GM21723 (cell line): Measurements from ENCODE around the gene CBR3.
"Not testable (repeated sequence)": the region's sequence is repeated elsewhere in the genome, so short reads cannot be mapped to it uniquely, and the experiment has no call there.

Experiments
- ATAC-seq: cut with Tn5 transposase; IDR thresholded peaks from one replicate; pipeline ENCODE4 v1.9.1; 2021; ENCODE audit warnings: mild to moderate bottlenecking, moderate library complexity; ENCODE audit not compliant: unreplicated experiment

CBR3 gene

GRCh38 chr21:36117286-36117741 lies 17.6 kb upstream of the CBR3 start:
- ATAC-seq: no peak

GRCh38 chr21:36120304-36120888 lies 14.5 kb upstream of the CBR3 start:
- no peak for ATAC-seq

- ATAC-seq: no peak
Measured at GRCh38 chr21:36122977-36123376, 11.9 kb upstream of the CBR3 start.

GRCh38 chr21:36124395-36124794 lies 10.5 kb upstream of the CBR3 start:
- no peak for ATAC-seq

DNA sequence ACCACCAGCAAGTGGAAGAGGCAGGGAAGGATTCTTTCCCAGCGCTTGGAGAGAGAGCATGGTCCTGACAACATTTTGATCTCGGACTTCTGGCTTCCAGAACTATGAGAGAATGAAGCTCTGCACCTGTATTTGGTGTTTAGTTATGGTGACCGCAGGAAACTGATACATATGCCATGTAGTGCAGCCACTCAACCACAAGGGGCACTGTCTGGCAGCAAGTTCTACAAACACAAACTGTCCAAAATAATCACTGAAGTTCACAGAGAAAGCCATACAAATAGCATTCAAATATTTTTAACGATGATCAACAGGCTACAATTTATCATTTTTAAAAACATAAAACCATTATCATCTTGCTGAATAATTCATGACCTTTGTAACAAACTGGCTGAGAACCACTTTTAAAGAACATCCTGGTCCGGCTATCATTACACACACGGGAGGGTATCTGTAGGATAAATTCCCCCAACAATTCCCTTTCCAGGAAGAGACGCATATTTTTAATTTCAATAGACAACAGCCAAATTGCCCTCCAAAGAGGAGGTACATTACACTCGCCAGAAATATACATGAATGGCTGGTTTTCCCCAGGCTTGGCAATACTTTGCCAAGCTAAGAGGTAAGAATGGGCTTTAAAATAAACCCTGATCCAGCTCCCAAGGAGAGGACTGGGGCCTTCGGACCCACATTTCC lies 9.2 kb upstream of the CBR3 start:
- ATAC-seq: no peak

GRCh38 chr21:36126208-36126565 lies 8.7 kb upstream of the CBR3 start:
- no peak for ATAC-seq

DNA sequence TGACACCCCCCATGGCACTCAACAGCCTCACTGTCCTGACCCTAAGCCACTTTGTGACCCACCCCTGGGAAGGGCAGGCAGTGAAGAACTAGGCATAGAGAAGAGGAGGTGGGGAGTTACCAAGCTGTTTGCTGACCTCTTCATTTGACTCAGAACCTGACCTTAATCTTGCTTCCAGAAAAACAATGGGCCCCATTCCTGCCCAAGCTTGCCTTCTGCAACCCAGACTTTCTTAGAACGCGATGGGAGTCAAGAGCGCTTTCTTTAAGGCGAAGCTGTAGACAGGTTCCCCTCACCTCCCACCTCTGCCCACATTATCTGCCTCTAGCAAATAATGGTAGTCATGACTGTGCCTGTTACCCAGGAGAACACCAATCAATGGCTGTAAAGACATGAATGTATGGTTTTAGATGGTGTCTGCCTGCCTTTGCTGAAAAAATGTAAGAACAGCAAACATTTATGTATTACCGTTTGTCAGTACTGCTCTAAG lies 8.2 kb upstream of the CBR3 start:
- no peak for ATAC-seq

DNA sequence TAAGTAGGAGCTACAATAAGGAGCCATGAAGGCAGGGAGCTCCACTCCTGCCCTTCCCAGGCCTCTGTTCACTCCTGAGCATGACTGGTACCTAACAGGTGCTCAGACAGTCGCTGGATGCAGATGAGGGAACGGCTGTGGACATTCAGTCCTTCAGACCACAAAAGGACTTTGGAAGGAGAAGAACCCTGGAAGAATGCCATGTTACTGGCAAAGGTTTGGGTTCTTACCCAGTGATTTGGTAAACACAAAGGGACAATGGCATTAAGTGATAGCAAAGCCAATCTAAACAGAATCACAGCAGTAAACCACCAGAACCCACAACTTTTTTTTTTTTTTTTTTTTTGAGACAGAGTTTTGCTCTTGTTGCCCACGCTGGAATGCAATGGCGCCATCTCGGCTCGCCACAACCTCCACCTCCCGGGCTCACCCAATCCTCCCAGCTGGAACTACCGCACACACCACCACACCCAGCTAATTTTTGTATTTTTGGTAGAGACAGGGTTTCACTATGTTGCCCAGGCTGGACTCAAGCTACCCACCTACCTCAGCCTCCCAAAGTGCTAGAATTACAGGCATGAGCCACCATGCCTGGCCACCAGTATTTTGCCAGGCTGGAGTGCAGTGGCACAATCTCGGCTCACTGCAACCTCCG lies 7.5 kb upstream of the CBR3 start:
- no peak for ATAC-seq

DNA sequence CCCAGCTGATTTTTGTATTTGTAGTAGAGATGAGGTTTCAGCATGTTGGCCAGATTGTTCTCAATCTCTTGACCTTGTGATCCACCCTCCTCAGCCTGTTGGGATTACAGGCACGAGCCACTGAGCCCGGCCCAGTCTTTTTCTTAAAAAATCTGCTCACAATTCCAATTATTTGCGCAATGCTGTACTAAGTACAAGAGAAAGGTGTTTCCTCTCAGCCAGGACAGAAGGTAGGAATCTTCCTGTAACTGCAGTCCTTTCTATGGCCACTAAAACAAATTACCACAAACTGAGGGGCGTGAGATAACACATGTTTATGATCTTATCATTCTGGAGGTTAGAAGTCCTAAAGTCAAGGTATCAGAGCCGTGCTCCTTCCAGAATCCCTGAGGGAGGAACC lies 6.9 kb upstream of the CBR3 start:
- ATAC-seq: no peak

- no peak for ATAC-seq
Measured at GRCh38 chr21:36129219-36129618, 5.7 kb upstream of the CBR3 start.

DNA sequence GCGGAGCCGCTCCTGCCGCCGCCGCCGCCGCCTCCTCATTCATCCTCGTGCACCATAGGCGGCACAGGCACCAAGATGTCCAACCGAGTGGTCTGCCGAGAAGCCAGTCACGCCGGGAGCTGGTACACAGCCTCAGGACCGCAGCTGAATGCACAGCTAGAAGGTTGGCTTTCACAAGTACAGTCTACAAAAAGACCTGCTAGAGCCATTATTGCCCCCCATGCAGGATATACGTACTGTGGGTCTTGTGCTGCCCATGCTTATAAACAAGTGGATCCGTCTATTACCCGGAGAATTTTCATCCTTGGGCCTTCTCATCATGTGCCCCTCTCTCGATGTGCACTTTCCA lies 4.5 kb upstream of the CBR3 start:
- not testable (repeated sequence) for ATAC-seq

DNA sequence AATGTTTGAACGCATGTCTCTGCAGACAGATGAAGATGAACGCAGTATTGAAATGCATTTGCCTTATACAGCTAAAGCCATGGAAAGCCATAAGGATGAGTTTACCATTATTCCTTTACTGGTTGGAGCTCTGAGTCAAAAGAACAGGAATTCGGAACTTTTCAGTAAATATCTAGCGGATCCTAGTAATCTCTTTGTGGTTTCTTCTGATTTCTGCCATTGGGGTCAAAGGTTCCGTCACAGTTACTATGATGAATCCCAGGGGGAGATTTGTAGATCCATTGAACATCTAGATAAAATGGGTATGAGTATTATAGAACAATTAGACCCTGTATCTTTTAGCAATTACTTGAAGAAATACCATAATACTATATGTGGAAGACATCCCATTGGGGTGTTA lies 4.0 kb upstream of the CBR3 start:
- ATAC-seq: not testable (repeated sequence)

GRCh38 chr21:36132696-36133095 lies 2.2 kb upstream of the CBR3 start:
- no peak for ATAC-seq

GRCh38 chr21:36135391-36136102 lies 668 bp downstream of the CBR3 start:
- ATAC-seq: no peak

DNA sequence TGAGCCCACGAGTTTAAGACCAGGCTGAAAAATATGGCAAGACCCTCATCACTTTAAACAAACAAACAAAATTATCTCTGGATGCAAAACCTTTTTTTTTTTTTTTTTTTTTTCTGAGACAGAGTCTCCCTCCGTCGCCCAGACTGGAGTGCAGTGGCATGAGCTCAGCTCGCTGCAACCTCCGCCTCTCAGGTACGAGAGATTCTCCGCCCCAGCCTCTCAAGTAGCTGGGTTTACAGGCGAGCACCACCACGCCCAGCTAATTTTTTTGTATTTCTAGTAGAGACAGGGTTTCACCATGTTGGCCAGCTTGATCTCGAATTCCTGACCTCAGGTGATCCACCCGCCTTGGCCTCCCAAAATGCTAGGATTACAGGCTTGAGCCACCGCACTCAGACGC lies 4.9 kb downstream of the CBR3 start:
- not testable (repeated sequence) for ATAC-seq

GRCh38 chr21:36141513-36141925 lies 6.6 kb downstream of the CBR3 start:
- peak; percentile 91 for ATAC-seq

DNA sequence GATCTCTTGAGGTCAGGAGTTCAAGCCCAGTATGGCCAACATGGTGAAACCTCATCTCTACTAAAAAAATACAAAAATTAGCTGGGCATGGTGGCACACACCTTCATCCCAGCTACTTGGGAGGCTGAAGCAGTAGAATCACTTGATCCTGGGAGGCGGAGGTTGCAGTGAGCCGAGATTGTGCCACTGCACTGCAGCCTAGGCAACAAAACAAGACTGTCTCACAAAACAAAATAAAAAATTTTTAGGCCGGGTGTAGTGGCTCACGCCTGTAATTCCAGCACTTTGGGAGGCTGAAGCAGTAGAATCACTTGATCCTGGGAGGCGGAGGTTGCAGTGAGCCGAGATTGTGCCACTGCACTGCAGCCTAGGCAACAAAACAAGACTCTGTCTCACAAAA lies 9.4 kb downstream of the CBR3 start:
- not testable (repeated sequence) for ATAC-seq

- no peak for ATAC-seq
Measured at GRCh38 chr21:36145259-36145658, 10.4 kb downstream of the CBR3 start.

- ATAC-seq: no peak
Measured at GRCh38 chr21:36147911-36148310, 13.0 kb downstream of the CBR3 start.

DNA sequence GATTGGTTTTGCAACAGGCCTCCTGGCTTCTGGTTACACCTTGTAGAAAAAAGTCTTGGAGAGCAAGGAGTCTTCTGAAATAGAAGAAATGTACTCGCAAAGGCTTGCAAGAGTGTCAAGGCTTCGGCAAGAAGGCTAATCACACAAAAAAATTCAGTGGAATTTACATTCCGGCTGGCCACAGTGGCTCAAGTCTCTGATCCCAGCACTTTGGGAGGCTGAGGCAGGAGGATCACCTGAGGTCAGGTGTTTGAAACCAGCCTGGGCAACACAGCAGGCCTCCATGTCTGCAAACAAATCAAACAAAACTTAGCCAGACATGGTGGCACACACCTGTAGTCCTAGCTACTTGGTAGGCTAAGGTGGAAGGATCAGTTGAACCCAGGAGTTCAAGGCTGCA lies 14.0 kb downstream of the CBR3 start:
- ATAC-seq: no peak
